GM18498 (cell line): Measurements from ENCODE around the gene EFR3B.
"Not testable (repeated sequence)": the region's sequence is repeated elsewhere in the genome, so short reads cannot be mapped to it uniquely, and the experiment has no call there.

Experiments used
- ATAC-seq: cut with Tn5 transposase; IDR thresholded peaks from one replicate; pipeline ENCODE4 v1.9.1; 2021; ENCODE audit warnings: mild to moderate bottlenecking, moderate library complexity; ENCODE audit not compliant: unreplicated experiment

The EFR3B gene

GRCh38 chr2:25140535-25140934 lies 98.7 kb downstream of the EFR3B start:
- ATAC-seq = not testable (repeated sequence)

- ATAC-seq = no peak
These were observed 99.2 kb downstream of the EFR3B start for GRCh38 chr2:25141120-25141519.

- ATAC-seq = no peak
These were observed 103.9 kb downstream of the EFR3B start for GRCh38 chr2:25145803-25146202.

DNA sequence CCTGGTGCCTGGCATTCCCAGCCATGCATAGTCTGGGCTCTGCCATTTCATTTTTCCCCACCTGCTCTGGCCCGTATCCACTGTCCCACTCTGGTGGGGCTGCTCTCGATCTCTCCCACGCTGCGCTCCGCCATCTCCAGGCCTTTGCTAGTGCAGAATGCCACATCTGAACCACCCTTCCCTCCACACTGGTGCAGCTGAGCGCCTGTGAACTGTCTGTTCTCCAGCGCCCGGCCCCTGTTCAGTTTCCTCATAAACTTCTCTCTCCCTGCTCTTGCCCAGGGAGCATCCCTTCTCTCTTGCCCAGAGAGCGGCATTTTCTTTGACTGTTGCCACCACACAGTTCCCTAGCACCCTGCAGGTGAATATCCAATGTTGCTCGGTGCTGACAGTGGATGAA lies 105.0 kb downstream of the EFR3B start:
- ATAC-seq = no peak

- no peak for ATAC-seq
These were observed 107.8 kb downstream of the EFR3B start for GRCh38 chr2:25149646-25150045.

GRCh38 chr2:25150993-25151392 lies 109.1 kb downstream of the EFR3B start:
- not testable (repeated sequence) for ATAC-seq

- ATAC-seq = no peak
These were observed 109.8 kb downstream of the EFR3B start for GRCh38 chr2:25151718-25152117.

- ATAC-seq = no peak
These were observed 113.5 kb downstream of the EFR3B start for GRCh38 chr2:25155401-25155800.

GRCh38 chr2:25158096-25158852 lies 116.4 kb downstream of the EFR3B start:
- ATAC-seq = no peak

DNA sequence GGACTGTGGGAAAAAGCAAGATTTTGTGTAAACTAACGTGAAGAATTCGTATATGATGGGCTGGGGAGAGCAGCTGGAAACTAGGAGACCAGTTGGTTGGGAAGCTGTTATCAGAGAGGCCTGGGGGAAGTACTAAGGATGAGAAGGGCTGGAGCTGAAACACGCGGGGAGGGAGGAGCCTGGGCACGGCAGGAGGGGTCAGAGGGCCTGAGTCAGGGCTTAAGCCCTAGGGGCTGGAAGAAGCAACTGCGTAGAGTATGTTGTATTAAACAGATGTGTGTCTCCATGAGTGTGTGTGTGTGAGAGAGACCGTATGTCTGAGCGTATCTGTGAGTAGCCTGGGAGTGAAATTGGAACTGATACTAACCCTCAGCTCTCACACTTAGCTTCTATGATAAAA lies 118.1 kb downstream of the EFR3B start:
- ATAC-seq = no peak

- ATAC-seq = no peak
These were observed 118.5 kb downstream of the EFR3B start for GRCh38 chr2:25160376-25160775.

DNA sequence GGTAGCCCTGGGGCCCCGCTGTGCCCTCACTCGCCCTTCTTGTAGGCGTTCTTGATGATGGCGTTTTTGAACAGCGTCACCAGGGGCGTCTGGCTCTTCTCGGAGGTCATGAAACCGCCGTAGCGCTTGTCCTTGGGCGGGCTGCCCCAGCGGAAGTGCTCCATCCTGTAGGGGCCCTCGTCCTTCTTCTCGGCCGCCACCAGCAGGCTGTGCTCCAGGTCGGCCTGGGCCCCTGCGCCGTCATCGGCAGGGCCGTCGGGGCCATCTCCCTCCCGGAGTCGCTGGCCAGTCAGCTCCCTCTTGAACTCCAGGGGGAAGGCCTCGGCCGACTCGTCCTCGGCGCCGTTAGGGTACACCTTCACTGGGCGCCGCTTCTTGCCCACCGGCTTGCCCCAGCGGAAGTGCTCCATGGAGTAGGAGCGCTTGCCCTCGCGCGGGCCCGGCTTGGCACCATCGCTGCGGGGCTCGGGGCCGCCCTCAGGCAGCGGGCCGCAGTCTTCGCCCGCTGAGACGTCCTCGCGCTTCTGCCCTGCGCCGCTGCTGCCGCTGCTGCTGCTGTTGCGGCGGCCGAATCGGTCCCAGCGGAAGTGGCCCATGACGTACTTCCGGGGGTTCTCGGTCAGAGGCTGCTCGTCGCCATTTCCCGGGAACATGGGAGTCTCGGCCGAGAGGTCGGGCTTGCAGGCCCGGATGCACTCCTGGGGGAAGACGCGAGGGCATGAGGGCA lies 119.3 kb downstream of the EFR3B start:
- ATAC-seq = peak; percentile 50

DNA sequence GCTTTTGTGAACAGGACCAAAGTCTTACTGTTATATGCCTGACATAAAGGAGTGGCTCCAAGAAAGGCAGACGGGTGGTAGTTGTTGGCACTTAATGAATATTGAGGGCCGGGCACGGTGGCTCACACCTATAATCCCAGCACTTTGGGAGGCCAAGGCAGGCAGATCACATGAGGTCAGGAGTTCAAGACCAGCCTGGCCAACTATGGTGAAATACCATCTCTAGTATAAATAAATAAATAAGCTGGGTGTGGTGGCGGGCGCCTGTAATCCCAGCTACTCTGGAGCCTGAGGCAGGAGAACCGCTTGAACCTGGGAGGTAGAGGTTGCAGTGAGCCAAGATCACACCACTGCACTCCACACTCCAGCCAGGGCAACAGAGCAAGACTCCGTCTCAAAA lies 120.2 kb downstream of the EFR3B start:
- ATAC-seq = not testable (repeated sequence)

GRCh38 chr2:25164561-25164960 lies 122.7 kb downstream of the EFR3B start:
- ATAC-seq = no peak

DNA sequence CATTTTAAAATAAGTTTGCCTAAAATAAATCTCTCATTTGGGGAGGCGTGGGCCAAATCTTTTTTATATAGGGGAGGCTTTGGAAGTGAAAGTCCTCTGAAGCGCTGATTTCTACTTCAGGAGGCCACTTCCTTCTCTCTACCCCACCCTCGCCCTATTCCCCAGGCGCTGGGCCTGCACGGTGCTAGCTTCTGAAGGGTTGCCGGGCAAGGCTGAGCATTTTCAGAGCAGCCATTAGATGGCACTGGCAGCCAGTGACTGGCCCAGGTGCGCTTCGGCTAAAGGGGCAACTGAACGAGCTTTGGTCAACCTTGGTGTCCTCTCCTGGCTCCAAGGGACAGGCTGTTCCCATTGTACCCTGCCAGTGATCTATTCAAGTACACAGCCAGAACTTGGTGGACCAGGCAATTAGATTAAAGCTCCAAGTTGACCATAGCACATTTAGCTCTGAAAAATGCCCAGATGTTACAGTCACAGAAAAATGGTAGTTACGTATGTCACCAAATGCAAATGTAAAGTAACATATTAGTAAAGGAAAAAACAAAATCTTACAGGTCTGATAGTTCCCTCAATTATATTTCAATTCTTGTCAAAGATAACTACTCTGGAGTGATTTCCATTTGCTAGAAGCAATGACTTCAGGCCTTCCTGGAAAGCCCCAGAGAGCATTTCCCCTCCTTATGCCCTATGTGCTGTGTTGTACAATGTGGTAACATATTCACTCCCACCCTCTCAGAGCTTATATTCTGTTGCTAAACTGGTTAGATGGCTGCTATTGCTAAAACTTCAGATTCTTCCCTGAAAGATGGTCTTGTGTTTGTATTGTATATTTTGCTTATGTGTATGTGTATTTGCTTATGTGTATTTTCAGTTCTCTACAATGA lies 124.4 kb downstream of the EFR3B start:
- ATAC-seq = peak; percentile 79

DNA sequence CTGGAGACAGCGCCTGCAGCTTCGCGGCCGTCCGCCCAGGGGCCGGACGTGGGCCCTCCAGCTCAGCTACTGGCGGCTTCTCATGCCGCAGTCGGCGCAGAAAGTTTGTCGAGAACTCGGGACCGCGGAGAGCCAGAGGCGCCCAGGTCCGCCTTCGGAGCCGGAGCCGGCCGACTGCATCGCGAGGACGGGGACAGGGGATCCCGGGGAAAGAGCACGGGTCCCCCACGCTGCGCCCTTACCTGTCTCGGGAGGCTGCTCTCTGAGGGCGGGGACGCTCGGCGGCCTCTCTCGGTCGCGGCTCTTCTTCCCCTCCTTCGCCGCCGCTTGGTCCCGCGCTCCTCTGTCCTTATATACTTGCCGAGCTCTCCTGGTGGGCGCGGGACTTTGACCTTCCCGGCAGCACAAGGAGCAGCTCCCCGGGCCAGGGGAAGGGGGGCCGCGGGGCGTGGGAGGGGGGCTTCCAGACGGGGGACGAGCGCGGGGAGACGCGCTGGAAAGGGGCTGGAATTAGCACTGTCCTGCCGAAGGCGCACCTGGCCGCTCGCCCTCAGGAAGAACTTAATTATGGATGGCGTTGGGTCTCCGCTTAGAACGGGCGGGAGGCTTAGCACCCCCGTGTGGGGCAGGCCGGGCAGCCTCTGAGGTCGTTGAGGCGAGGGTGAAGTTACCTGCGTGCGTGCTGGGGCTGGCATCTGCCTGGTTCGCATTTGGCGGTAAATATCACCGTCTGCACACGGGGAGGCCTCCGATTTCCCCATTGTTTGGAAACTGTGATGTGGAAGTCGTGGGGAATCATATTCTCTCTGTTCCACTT lies 126.6 kb downstream of the EFR3B start, which contains the start of gene POMC:
Gene POMC, minus strand, starts transcription at position 325 of the 817 bp plus-strand sequence. CDS start 3,808 bp downstream, outside the sequence.
- ATAC-seq = peak; percentile 40

- ATAC-seq = no peak
These were observed 127.2 kb downstream of the EFR3B start for GRCh38 chr2:25169073-25169470.

- ATAC-seq = no peak
These were observed 129.0 kb downstream of the EFR3B start for GRCh38 chr2:25170888-25171287.

DNA sequence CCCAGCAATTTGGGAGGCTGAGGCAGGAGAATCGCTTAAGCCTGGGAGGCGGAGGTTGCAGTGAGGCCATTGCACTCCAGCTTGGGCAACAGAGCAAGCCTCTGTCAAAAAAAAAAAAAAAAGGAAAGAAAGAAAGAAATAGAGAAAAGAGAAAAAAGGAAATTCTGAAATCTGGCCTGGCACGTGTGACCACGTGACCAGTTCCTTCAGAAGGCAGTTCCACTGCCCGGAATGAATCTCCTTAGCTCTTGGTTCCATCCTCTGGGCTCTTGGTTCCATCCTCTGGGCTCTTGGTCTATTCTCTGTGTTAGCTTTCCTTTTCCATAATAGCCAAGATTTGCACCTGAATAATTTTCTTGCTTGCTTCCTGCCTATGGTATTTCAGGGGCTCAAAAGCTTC lies 131.8 kb downstream of the EFR3B start:
- no peak for ATAC-seq

DNA sequence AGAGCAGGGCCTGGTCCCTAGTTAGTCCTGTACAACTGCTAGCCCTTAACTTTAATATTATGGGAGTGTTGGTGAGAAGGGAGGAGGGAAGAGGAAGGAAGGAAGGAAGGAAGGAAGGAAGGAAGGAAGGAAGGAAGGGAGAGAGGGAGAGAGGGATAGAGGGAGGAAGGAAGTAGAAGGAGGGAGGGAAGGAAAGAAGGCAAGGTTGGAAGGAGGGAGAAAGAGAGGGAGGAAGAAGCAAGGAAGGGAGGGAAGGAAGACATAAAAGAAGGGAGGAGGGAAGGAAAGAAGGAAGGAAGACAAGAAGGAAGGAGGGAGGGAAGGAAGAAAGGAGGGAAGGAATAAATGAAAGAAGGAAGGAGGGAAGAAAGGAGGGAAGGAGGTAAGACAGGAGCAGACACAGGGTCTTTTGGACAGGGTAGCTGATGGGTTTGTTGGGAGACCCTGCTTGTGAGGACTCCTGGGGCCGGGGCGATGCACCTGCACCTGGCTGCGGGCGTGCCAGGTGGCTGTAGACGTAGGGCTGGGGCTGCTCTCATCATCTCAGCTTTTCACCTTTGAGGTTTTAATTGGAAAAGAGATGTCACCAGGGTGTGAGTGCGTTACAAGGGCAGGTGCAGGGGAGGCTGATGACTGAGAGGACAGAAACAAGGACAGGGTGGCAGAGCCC lies 132.5 kb downstream of the EFR3B start:
- no peak for ATAC-seq
